Stimulated activated CD8-positive, alpha-beta memory T cell treated with anti-CD3 and anti-CD28 coated beads, Interleukin-7, amount 100 ng/mL, for 4 hours (primary cell): ENCODE data around the gene ZNF260.
"Not testable (repeated sequence)": the region's sequence is repeated elsewhere in the genome, so short reads cannot be mapped to it uniquely, and the experiment has no call there.

Experiments
- DNase-seq, 2 donors: peaks; one replicate each; pipeline ENCODE4 v3.0.0-alpha.2; 2020; ENCODE audit warnings: low read depth in 2 of 2

ZNF260 gene

DNA sequence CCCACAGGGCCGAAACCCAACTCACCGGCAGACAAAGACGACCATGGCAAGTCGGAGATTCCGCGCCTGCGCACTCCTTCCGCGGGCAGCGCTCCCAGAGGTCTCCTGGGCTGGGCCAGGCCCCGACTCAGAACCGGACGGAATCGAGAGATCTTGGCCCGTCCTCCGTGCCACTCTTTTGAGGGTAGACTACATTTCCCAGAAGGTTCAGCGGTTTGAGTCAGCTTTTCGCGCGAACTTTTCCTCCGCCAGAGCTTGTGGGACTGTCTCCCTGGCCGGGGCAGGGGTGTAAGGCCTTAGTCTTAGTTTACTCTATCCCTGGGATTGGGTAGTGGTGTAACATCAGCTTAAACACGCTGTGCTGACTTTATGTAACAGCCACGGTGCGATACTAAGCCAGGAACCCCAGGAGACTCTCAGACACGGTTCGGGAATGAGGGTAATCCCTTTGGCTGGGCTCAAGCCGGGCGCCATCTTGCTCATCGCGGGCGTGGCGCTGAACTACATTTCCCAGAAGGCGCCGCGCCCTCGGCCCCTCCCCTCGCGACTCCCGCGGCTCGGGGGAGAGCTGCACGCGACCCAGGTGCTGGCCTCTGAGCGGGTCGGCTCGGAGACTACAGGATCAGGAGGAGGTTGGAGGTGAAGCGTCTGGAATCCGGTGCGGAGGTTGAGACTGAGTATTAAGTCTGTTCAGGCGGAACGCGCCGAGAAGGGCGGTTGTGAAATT, at the start of gene ZNF260:
Gene ZNF260, minus strand, starts transcription at position 78 of the 727 bp plus-strand sequence. CDS start 13,033 bp downstream, outside the sequence.
- DNase-seq: peak; percentile 89

DNA sequence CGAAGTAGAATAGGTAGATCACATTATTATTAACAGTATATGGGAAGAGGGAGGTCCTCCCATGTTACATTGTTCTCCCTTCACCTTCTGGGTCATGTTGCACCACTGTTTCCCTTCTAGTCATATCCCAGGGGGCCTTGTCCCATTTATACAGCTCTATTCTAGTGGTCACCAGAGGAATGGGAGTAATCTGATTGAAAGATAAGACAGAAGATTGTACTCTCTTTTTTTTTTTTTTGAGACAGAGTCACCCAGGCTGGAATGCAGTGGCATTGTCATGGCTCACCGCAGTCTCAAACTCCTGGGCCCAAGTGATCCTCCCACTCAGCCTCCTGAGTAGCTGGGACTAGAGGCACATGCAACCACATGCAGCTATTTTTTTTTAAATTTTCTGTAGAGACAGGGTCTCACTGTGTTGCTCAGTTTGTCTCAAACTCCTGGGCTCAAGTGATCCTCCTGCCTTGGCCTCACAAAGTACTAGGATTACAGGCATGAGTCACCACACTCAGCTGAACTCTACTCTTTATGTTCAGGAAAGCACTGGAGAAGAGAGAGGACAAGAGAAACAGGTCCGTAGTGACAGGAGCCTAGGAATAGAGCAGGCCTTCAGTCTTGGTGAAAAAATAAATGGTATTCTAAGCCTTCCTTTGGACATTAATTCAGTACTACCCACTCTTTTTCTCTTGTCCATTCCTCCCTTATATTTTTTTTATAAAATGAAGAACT, 49.4 kb upstream of the ZNF260 start:
- no peak for DNase-seq

GRCh38 chr19:36574741-36575140, 46.7 kb upstream of the ZNF260 start:
- no peak for DNase-seq

GRCh38 chr19:36573895-36574720, 46.0 kb upstream of the ZNF260 start:
- DNase-seq: no peak

- DNase-seq: peak; percentile 75 to 81
Measured at GRCh38 chr19:36573020-36573894, 45.2 kb upstream of the ZNF260 start, which contains the start of gene ZNF529. TSS of gene ZNF529 (minus strand) at chr19:36573292. CDS start at chr19:36572346, 946 bp downstream.

- no peak for DNase-seq
Measured at GRCh38 chr19:36572593-36573019, 44.5 kb upstream of the ZNF260 start.

DNA sequence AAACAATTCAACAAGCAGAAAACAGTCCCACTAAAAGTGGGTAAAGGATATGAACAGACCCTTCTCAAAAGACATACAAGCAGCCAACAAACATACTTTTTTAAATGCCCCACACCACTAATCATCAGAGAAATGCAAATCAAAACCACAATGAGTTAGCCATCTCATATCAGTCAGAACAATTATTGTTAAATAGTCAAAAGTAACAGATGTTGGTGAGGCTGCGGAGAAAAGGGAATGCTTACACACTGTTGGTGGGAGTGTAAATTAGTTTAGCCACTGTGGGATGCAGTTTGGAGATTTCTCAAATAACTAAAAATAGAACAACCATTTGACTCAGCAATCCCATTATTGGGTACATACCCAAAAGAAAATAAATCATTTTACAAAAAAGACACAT, 36.3 kb upstream of the ZNF260 start:
- no peak for DNase-seq

- no peak for DNase-seq
Measured at GRCh38 chr19:36547001-36547732, 19.1 kb upstream of the ZNF260 start.

DNA sequence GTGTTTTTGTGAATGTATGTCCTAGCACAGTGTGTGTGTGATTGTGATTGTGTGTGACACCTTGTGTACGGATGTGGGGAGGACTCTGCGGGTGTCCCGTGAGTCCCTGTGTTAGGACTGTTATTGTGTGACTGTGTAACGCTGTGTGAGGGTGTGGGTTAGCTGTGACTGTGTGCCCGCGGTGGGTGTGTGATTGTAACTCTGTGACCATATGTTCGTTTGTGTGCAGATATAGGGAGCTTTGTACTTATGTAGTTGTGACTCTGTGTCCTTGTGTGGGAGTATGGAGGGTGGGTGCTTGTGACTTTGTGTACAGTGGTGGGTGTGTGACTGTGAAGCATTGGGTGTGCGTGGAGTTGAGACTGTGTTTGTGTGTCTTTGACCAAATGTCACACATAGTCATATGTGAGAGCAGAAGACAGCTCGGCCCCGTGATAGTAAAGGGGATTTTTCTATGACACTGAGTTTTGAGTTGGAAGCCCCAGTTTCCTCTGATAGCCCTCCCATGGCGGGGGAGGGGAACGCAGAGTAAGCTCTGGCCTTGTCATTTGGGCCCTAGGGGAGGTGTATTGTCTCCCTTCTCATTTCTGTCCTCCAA, 949 bp upstream of the ZNF260 start:
- DNase-seq: peak; percentile 6 to 9

GRCh38 chr19:36527873-36528193, 238 bp downstream of the ZNF260 start:
- DNase-seq: no peak

- DNase-seq: no peak
Measured at GRCh38 chr19:36527341-36527740, 730 bp downstream of the ZNF260 start.

GRCh38 chr19:36526581-36526980, 1.5 kb downstream of the ZNF260 start:
- DNase-seq: no peak

DNA sequence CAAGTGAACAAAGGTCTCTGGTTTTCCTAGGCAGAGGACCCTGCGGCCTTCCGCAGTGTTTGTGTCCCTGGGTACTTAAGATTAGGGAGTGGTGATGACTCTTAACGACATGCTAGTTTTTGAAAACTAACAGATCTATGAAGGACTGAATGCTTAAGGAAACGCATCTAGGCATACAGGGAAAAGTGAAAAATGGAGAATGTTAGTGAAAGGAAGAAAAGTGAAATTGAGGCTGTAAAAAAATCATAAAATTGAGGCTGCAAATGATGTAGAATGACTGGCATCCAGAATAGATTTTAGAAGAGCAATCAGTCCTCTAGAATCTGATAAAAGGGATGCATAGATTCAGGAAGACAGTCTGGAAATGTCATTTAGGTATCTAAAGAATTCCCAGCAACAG, 3.5 kb downstream of the ZNF260 start:
- DNase-seq: no peak

DNA sequence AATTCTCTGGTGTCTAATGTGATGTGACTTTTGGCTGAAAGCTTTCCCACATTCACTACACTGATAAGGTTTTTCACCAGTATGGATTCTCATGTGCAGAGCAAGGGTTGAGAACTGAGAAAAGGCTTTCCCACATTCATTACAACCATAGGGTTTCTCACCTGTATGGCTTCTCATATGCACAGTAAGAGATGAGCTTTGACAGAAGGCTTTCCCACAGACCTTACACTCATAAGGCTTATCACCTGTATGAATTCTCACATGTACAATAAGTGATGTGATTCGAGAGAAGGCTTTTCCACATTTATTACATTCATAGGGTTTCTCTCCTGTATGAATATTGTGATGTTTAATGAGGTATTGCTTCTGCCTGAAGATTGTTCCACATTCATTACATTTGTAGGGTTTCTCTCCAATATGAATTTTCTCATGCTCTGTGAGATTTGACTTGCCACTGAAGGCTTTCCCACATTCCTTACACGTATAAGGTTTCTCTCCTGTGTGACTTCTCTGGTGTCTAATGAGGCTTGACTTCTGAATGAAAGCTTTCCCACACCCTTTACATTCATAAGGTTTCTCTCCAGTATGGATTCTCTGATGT, 14.0 kb downstream of the ZNF260 start:
- no peak for DNase-seq

GRCh38 chr19:36508325-36508724, 19.7 kb downstream of the ZNF260 start:
- DNase-seq: no peak

DNA sequence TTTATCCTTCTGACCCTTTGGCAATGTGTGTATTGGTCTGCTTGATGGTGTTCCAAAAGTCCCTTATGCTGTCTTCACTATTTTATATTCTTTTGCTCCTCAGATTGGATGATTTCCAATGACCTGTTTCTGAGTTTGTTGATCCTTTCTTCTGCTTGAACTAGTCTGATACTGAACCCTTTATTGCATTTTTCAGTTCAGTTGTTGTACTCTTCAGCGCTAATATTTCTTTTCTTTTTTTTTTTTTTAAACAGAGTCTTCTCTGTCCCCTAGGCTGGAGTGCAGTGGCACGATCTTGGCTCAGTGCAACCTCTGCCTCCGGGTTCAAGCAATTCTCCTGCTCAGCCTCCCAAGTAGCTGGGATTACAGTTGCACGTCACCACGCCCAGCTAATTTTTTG, 26.1 kb downstream of the ZNF260 start:
- no peak for DNase-seq

DNA sequence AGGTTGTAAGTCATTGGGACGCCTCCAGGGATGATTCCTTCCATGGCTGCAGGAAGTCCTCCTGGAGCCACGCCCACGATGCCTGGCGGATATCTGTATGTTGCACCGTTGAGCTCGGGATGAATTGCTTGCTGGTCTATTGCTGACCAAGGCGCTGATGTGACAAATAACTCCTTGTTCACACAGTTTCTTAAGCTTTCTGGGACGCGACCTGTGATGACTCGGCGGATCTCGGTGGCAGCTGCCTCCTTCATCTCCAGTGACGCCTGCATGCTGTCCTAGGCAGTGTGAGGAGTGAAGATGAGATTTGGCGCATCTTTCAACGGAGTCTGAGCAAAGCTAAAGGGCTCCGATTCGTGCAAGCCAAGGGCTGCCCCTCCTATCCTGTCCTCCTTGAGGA, 31.1 kb downstream of the ZNF260 start:
- no peak for DNase-seq

DNA sequence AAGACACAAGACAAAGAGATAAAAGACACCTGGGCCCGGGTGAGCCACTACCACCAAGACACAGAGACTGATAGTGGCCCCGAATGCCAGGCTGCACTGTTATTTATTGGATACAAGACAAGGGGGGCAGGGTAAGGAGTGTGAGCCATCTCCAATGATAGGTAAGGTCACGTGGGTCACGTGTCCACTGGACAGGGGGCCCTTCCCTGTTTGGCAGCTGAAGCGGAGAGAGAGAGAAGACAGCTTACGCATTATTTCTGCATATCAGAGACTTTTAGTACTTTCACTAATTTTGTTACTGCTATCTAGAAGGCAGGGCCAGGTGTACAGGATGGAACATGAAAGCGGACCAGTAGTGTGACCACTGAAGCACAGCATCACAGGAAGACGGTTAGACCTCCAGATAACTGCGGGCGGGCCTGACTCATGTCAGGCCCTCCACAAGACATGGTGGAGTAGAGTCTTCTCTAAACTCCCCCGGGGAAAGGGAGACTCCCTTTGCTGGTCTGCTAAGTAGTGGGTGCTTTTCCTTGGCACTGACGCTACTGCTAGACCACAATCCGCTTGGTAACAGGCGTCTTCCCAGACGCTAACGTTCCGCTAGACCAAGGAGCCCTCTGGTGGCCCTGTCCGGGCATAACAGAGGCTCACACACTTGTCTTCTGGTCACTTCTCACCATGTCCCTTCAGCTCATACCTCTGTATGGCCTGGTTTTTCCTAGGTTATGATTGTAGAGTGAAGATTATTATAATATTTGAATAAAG, 35.2 kb downstream of the ZNF260 start:
- DNase-seq: not testable (repeated sequence)

DNA sequence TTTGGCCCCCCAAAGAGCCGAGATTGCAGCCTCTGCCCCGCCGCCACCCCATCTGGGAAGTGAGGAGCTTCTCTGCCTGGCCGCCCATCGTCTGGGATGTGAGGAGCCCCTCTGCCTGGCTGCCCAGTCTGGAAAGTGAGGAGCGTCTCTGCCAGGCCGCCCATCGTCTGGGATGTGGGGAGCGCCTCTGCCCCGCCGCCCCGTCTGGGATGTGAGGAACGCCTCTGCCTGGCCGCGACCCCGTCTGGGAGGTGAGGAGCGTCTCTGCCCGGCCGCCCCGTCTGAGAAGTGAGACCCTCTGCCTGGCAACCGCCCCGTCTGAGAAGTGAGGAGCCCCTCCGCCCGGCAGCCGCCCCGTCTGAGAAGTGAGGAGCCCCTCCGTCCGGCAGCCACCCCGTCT, 37.2 kb downstream of the ZNF260 start:
- DNase-seq: not testable (repeated sequence)
